Measurements from ENCODE around the gene MEG3.

- TF ChIP-seq EZH2 (IDR thresholded peaks at IDR 0.05) (no peak), POLR2AphosphoS5 (IDR thresholded peaks at IDR 0.05; ENCODE audit: borderline replicate concordance, low read depth, low read length) (no peak)
These were observed 35.4 kb downstream of the MEG3 start for GRCh38 chr14:100861188-100861936.

Measured in SK-N-MC (cell line).